Measurements from ENCODE around the gene CCDC148. TPM values are rescaled to one million over a fixed set of nuclear protein-coding genes. Genes with fewer than 3 reads are reported as not detected.

Gene CCDC148
- polyA plus RNA-seq, 2 of the 4 experiments (the other 2 are of a cell fraction), result 0.41 to 0.85 TPM

GRCh38 chr2:158380746-158381145 lies 75.8 kb downstream of the CCDC148 start:
- no peak for ATAC-seq
- Histone ChIP-seq H3K9me3 (peaks cover 3% of the 10 kb centered on the region; the same call in 1 of the 3 replicates), H3K4me3 (no peak overlapping the region), H3K4me2 (no peak overlapping the region), H3K27ac (no peak overlapping the region), H3K4me1 (no peaks in the 10 kb centered on the region)
- POLR2A ChIA-PET, result no interaction called here
- DNase-seq (ENCODE audit: low read depth in 1 of 2, low spot score in 1 of 2), result no peak
- no peak for FAIRE-seq
- TF ChIP-seq CEBPB (IDR thresholded peaks at IDR 0.05) (no peak), JUNB (IDR thresholded peaks at IDR 0.05) (no peak), ESRRA (IDR thresholded peaks at IDR 0.05; ENCODE audit: borderline replicate concordance, low read length) (no peak), ZFP36 (IDR thresholded peaks at IDR 0.05; ENCODE audit: borderline replicate concordance, partially characterized antibody) (no peak), SREBF2 (IDR thresholded peaks at IDR 0.05) (no peak), HOXB13 (CRISPR knock-in tag; IDR thresholded peaks at IDR 0.05; ENCODE audit: low read depth) (no peak), POLR2AphosphoS2 (conservative IDR thresholded peaks at IDR 0.05; ENCODE audit: low read length) (no peak)
- CTCF ChIA-PET, result no interaction called here

DNA sequence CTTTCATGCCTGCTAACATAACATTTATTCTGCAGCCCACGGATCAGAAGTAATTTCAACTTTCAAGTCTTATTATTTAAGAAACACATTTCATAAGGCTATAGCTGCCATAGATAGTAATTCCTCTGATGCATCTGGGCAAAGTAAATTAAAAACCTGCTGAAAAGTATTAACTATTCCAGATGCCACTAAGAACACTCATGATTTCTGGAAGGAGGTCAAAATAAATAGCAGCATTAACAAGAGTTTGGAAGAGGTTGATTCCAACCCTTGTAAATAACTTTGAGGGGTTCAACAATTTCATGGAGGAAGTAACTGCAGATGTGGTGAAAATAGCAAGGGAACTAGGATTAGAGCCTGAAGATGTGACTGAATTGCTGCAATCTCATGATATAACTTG lies 77.6 kb downstream of the CCDC148 start:
- no peak for FAIRE-seq
- no peak for DNase-seq (ENCODE audit: low read depth in 1 of 2, low spot score in 1 of 2)
- no peak for ATAC-seq
- H3K4me3 ChIP-seq, result no peak overlapping the region
- WGBS (ENCODE audit: missing lambda C conversion rate), result 29% methylated on average over 1 of the region's 1 CpG
- peaks cover 3% of the 10 kb centered on the region; the same call in 1 of the 3 replicates for H3K9me3 ChIP-seq
- H3K4me1 ChIP-seq, result no peaks in the 10 kb centered on the region
- TF ChIP-seq ZSCAN20 (CRISPR knock-in tag; IDR thresholded peaks at IDR 0.05) (no peak), HEYL (CRISPR knock-in tag; IDR thresholded peaks at IDR 0.05) (no peak), ELK1 (IDR thresholded peaks at IDR 0.05; ENCODE audit: low read depth, low read length) (no peak), FOXS1 (CRISPR knock-in tag; IDR thresholded peaks at IDR 0.05) (no peak), REST (IDR thresholded peaks at IDR 0.05) (no peak), HOXB5 (CRISPR knock-in tag; IDR thresholded peaks at IDR 0.05) (no peak), RCOR1 (IDR thresholded peaks at IDR 0.05; ENCODE audit: low read depth, low read length) (no peak), HDAC2 (IDR thresholded peaks at IDR 0.05) (no peak), HOXA7 (CRISPR knock-in tag; IDR thresholded peaks at IDR 0.05) (no peak), NR3C1 (IDR thresholded peaks at IDR 0.05) (no peak), ZNF302 (CRISPR knock-in tag; IDR thresholded peaks at IDR 0.05) (no peak), RAD21 (conservative IDR thresholded peaks at IDR 0.05 in 1 of 2, IDR thresholded peaks at IDR 0.05 in 1 of 2) (no peak), CTCF (IDR thresholded peaks at IDR 0.05) (no peak), KDM5A (IDR thresholded peaks at IDR 0.05) (no peak), EP300 (IDR thresholded peaks at IDR 0.05) (no peak), CEBPB (IDR thresholded peaks at IDR 0.05) (no peak), KDM1A (IDR thresholded peaks at IDR 0.05; ENCODE audit: low read depth) (no peak), JUN (IDR thresholded peaks at IDR 0.05) (no peak), SMC3 (IDR thresholded peaks at IDR 0.05) (no peak)
- no peak overlapping the region for H3K4me2 ChIP-seq
- H3K27ac ChIP-seq, result no peak overlapping the region
- ChIA-PET CTCF (interaction anchor here (1.3 kb wide), 1 partner anchor 9 kb away, joined by 3 read pairs; no protein-coding TSS in a partner anchor), POLR2A (no interaction called here)
